GM23248 (cell line): ENCODE data around the gene ORMDL2.

Experiments
- EZH2 ChIP-seq: fragments of 200-600 bp; sonication (generic); IDR thresholded peaks from 2 replicates; pipeline ENCODE4 v1.6.1; 2018; ENCODE audit warnings: antibody characterized with exemption, mild to moderate bottlenecking; ENCODE audit not compliant: insufficient read depth, poor library complexity, severe bottlenecking
- EZH2phosphoT487 ChIP-seq: fragments of 200-600 bp; sonication (generic); IDR thresholded peaks from 2 replicates; pipeline ENCODE4 v1.6.1; 2018; ENCODE audit warnings: antibody characterized with exemption, moderate library complexity, mild to moderate bottlenecking, low read depth; ENCODE audit not compliant: insufficient read depth

GRCh38 chr12:55842681-55843429 is 25.0 kb downstream of the ORMDL2 start, which contains the start of gene MMP19:
- no peak for TF ChIP-seq EZH2phosphoT487
- no peak for TF ChIP-seq EZH2
